B cell (primary cell): ENCODE data around the gene TWIST2. TPM values are rescaled to one million over a fixed set of nuclear protein-coding genes. Genes with fewer than 3 reads are reported as not detected.

Source experiments
- ATAC-seq: fragments of 200-7000 bp; cut with Tn5 transposase; one replicate; pipeline ENCODE4 v1.10.0; 2021; ENCODE audit warnings: low read depth, mild to moderate bottlenecking, moderate number of reproducible peaks, moderate library complexity
- CTCF ChIA-PET: fragments of 350-600 bp; sonication (Branson Sonifier 250); formaldehyde crosslinking; loops from one replicate; lab custom pipeline; 2021; ENCODE audit warnings: antibody characterized with exemption, inconsistent platforms; lab: Charles Lee
- POLR2A ChIA-PET: fragments of 350-600 bp; sonication (Branson Sonifier 250); formaldehyde crosslinking; loops from one replicate; lab custom pipeline; 2021; ENCODE audit warnings: antibody characterized with exemption; lab: Charles Lee
- DNase-seq: peaks from one replicate; pipeline ENCODE4 v3.0.0; 2013
- H2AFZ ChIP-seq: 2 replicates; pipeline ENCODE4 v1.6.1; 2012; ENCODE audit warnings: mild to moderate bottlenecking, low read depth, low read length; ENCODE audit not compliant: insufficient read depth, poor library complexity, severe bottlenecking
- H3K27ac ChIP-seq, 2 donors: 1 replicate in 1 of 2; 2 replicates in 1 of 2; pipeline ENCODE4 v1.5.1; 2012 to 2013; ENCODE audit warnings: low read length in 2 of 2, mild to moderate bottlenecking in 2 of 2, moderate library complexity in 1 of 2
- H3K27me3 ChIP-seq, 4 experiments: fragments of 200-600 bp in 1 of 4; sonication (generic) in 1 of 4; replicated peaks in 1 of 4; 1 replicate in 2 of 4; 2 replicates in 2 of 4; pipeline versions ENCODE4 v1.6.1 to v1.7.0; 2013 to 2016; ENCODE audit warnings: low read length in 3 of 4, mild to moderate bottlenecking in 2 of 4, mixed read lengths in 1 of 4, moderate library complexity in 1 of 4; ENCODE audit not compliant: insufficient read depth in 4 of 4, control insufficient read depth in 3 of 4; ENCODE audit errors: control extremely low read depth in 1 of 4
- H3K36me3 ChIP-seq, 2 experiments: replicated peaks in 1 of 2; 1 replicate in 1 of 2; 2 replicates in 1 of 2; pipeline versions ENCODE4 v1.6.1 to v1.7.1; 2013; ENCODE audit warnings: low read length in 1 of 2; ENCODE audit not compliant: insufficient read depth in 2 of 2, control insufficient read depth in 1 of 2; ENCODE audit errors: control extremely low read depth in 1 of 2, extremely low read depth in 1 of 2
- H3K4me1 ChIP-seq, 2 donors: fragments of 200-600 bp in 1 of 2; sonication (generic) in 1 of 2; 1 replicate in 1 of 2; 2 replicates in 1 of 2; pipeline versions ENCODE4 v1.5.1 to v1.6.1; 2013 to 2017; ENCODE audit warnings: low read length in 2 of 2; ENCODE audit not compliant: control insufficient read depth in 2 of 2, insufficient read depth in 2 of 2
- H3K4me2 ChIP-seq: replicated peaks from 2 replicates; pipeline ENCODE3; 2012; ENCODE audit warnings: mild to moderate bottlenecking, low read depth, low read length; ENCODE audit not compliant: poor library complexity, severe bottlenecking
- H3K4me3 ChIP-seq, 5 experiments: fragments of 200-600 bp in 1 of 5; sonication (generic) in 1 of 5; 1 replicate in 3 of 5; 2 replicates in 2 of 5; pipeline versions ENCODE4 v1.5.1 to v1.7.0; 2011 to 2016; ENCODE audit warnings: low read length in 4 of 5, mild to moderate bottlenecking in 4 of 5, low read depth in 2 of 5, control low read depth in 1 of 5, moderate library complexity in 1 of 5; ENCODE audit not compliant: insufficient read depth in 1 of 5; ENCODE audit errors: control extremely low read depth in 1 of 5, extremely low read depth in 1 of 5
- H3K79me2 ChIP-seq: fragments of 200-600 bp; sonication (generic); one replicate; pipeline ENCODE4 v1.6.0; 2016; ENCODE audit warnings: low read length; ENCODE audit not compliant: control insufficient read depth, insufficient read depth
- H3K9ac ChIP-seq: fragments of 200-600 bp; sonication (generic); 2 replicates; pipeline ENCODE4 v1.6.1; 2017; ENCODE audit warnings: mild to moderate bottlenecking, low read length, moderate library complexity
- H3K9me3 ChIP-seq, 3 donors: one replicate each; pipeline versions ENCODE4 v1.6.1 to v1.7.1; 2013; ENCODE audit warnings: low read length in 2 of 3; ENCODE audit not compliant: control insufficient read depth in 2 of 3, insufficient read depth in 1 of 3; ENCODE audit errors: control extremely low read depth in 1 of 3
- H4K20me1 ChIP-seq: 2 replicates; pipeline ENCODE4 v1.6.0; 2012; ENCODE audit warnings: mild to moderate bottlenecking, low read length; ENCODE audit not compliant: insufficient read depth, control insufficient read depth, poor library complexity, severe bottlenecking
- H3K27ac Mint-ChIP-seq: one replicate; pipeline ENCODE4 v1.8.0; 2021; ENCODE audit warnings: mixed read lengths
- H3K27me3 Mint-ChIP-seq: one replicate; pipeline ENCODE4 v1.8.0; 2021; ENCODE audit warnings: mixed read lengths
- H3K4me1 Mint-ChIP-seq: one replicate; pipeline ENCODE4 v1.8.0; 2021; ENCODE audit warnings: mixed read lengths
- H3K4me3 Mint-ChIP-seq: one replicate; pipeline ENCODE4 v1.8.0; 2021; ENCODE audit warnings: mixed read lengths
- H3K9me3 Mint-ChIP-seq: one replicate; pipeline ENCODE4 v1.8.0; 2022; ENCODE audit warnings: mixed read lengths; ENCODE audit not compliant: insufficient read depth
- EZH2 ChIP-seq: IDR thresholded peaks from 2 replicates; pipeline ENCODE4 v1.6.1; 2012; ENCODE audit warnings: borderline replicate concordance, low read depth, mild to moderate bottlenecking, moderate library complexity, low read length; ENCODE audit not compliant: insufficient read depth, poor library complexity, severe bottlenecking
- WGBS: methylation state at CpG from one replicate; pipeline ENCODE4 v1.1.5; 2013; ENCODE audit warnings: missing lambda C conversion rate; ENCODE audit not compliant: insufficient coverage; 5-methylcytosine and 5-hydroxymethylcytosine counted together
- intact Hi-C: fragments of 100-400 bp; cut with micrococcal nuclease; formaldehyde crosslinking; loops from one replicate; pipeline ENCODE4 v1.10.0; 2022
- polyA plus RNA-seq: library from polyadenylated mRNA; depleted of rRNA; stranded (reverse); fragments of >200 nt; gene quantifications from 2 replicates; pipeline ENCODE4 v1.2.3, GENCODE V29; 2012
- total RNA-seq, 2 donors: library from RNA; stranded (reverse); fragments of 120-200 nt in 1 of 2; gene quantifications; 1 replicate in 1 of 2; 2 replicates in 1 of 2; pipeline versions ENCODE4 v1.2.3 to v1.2.4, GENCODE V29; 2013 to 2022
- TF ChIP-seq, protein P1 (sequence below): fragments of 200-600 bp; IDR thresholded peaks from one replicate; pipeline ENCODE4 v1.8.0; 2022; ENCODE audit warnings: antibody characterized with exemption, mild to moderate bottlenecking

TWIST2 gene
- total and polyA plus RNA-seq, 2 donors (not counting 1 experiment from before 2014, with no cell fraction given): 0.07 TPM; not detected in 1

DNA sequence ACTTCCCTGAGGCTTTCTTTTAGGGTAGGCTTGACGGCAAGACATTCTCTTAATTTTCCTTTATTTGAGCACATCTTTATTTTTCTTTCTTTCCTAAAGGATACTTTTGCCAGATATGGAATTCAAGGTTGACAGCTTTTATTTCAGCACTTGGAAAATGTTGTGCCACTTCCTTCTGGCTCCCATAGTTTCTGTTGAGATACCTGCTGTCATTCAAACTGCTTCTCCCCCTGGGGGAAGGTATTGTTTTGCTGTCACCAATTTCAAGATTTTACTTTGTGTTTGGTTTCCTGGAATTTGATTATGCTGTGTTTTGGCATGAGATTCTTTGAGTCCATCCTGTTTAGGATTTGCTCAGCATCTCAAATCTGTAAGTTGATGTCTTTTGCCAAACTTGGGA lies 39.1 kb upstream of the TWIST2 start:
- TF ChIP-seq, protein P1, sequence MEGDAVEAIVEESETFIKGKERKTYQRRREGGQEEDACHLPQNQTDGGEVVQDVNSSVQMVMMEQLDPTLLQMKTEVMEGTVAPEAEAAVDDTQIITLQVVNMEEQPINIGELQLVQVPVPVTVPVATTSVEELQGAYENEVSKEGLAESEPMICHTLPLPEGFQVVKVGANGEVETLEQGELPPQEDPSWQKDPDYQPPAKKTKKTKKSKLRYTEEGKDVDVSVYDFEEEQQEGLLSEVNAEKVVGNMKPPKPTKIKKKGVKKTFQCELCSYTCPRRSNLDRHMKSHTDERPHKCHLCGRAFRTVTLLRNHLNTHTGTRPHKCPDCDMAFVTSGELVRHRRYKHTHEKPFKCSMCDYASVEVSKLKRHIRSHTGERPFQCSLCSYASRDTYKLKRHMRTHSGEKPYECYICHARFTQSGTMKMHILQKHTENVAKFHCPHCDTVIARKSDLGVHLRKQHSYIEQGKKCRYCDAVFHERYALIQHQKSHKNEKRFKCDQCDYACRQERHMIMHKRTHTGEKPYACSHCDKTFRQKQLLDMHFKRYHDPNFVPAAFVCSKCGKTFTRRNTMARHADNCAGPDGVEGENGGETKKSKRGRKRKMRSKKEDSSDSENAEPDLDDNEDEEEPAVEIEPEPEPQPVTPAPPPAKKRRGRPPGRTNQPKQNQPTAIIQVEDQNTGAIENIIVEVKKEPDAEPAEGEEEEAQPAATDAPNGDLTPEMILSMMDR: no peak
- no peak for TF ChIP-seq EZH2
- intact Hi-C loops: no loop called here
- Histone ChIP-seq H3K4me1 (no peaks in the 10 kb centered on the region), H3K4me2 (no peak overlapping the region), H3K36me3 (no peaks in the 10 kb centered on the region), H2AFZ (no peak overlapping the region), H3K9ac (no peak overlapping the region), H3K4me3 (no peak overlapping the region), H4K20me1 (no peaks in the 10 kb centered on the region), H3K79me2 (no peaks in the 10 kb centered on the region), H3K27me3 (no peaks in the 10 kb centered on the region), H3K27ac (no peak overlapping the region), H3K9me3 (peaks cover 0 to 4% (median 3%) of the 10 kb centered on the region in 3 donors)
- ChIA-PET CTCF (no interaction called here), POLR2A (no interaction called here)
- peaks cover 5% of the 10 kb centered on the region for H3K9me3 Mint-ChIP-seq
- no peak overlapping the region for H3K27ac Mint-ChIP-seq
- DNase-seq: no peak
- H3K4me1 Mint-ChIP-seq: no peaks in the 10 kb centered on the region
- no peak for ATAC-seq
- H3K27me3 Mint-ChIP-seq: peaks cover 2% of the 10 kb centered on the region
- WGBS: no CpG with 5 or more reads among the region's 1 CpG
- H3K4me3 Mint-ChIP-seq: no peak overlapping the region

DNA sequence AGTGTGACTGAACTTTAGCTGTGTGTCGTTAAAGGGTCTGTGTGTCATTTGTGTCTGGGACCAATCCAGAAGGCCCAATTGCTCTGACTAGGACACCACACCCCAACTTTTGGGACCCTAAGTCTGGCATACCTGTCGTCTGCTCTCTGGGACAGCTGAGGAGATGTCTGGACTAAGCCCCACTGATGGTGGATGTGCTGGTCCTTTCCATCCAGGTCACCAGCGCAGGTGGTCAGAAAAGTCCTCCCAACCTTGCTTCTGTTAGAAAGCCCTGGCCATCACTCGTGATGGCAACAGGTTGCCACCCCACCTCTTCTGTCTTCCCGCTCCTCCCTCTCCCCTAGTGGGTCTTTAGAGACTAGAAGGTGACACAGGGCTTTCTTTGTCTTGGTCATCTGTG lies 37.6 kb upstream of the TWIST2 start:
- peaks cover 0 to 8% (median 3%) of the 10 kb centered on the region in 3 donors for H3K9me3 ChIP-seq
- intact Hi-C loops: no loop called here
- peaks cover 5% of the 10 kb centered on the region for H3K9me3 Mint-ChIP-seq
- POLR2A ChIA-PET: no interaction called here
- no peak for TF ChIP-seq EZH2
- TF ChIP-seq, protein P1: no peak
- H3K79me2 ChIP-seq: no peaks in the 10 kb centered on the region
- no peak for DNase-seq
- H3K4me2 ChIP-seq: no peak overlapping the region
- CTCF ChIA-PET: no interaction called here
- WGBS: 100% methylated on average over 3 of the region's 5 CpGs
- H3K4me1 Mint-ChIP-seq: no peaks in the 10 kb centered on the region
- H3K4me3 Mint-ChIP-seq: no peak overlapping the region
- no peak overlapping the region for H3K4me3 ChIP-seq
- H3K27me3 ChIP-seq: peaks cover 0 to 3% (median 0%) of the 10 kb centered on the region in 4 experiments
- H3K4me1 ChIP-seq: no peaks in the 10 kb centered on the region
- no peak overlapping the region for H3K27ac ChIP-seq
- no peak overlapping the region for H2AFZ ChIP-seq
- H3K27me3 Mint-ChIP-seq: no peaks in the 10 kb centered on the region
- no peak overlapping the region for H3K27ac Mint-ChIP-seq
- H3K9ac ChIP-seq: no peak overlapping the region
- H3K36me3 ChIP-seq: no peaks in the 10 kb centered on the region
- ATAC-seq: no peak
- no peaks in the 10 kb centered on the region for H4K20me1 ChIP-seq
